ENCODE data around the gene ETV3. TPM values are rescaled to one million over a fixed set of nuclear protein-coding genes. Genes with fewer than 3 reads are reported as not detected.

ETV3 gene
- total RNA-seq, 2 donors from 2014 or later, result 26.9 to 40.6 TPM

DNA sequence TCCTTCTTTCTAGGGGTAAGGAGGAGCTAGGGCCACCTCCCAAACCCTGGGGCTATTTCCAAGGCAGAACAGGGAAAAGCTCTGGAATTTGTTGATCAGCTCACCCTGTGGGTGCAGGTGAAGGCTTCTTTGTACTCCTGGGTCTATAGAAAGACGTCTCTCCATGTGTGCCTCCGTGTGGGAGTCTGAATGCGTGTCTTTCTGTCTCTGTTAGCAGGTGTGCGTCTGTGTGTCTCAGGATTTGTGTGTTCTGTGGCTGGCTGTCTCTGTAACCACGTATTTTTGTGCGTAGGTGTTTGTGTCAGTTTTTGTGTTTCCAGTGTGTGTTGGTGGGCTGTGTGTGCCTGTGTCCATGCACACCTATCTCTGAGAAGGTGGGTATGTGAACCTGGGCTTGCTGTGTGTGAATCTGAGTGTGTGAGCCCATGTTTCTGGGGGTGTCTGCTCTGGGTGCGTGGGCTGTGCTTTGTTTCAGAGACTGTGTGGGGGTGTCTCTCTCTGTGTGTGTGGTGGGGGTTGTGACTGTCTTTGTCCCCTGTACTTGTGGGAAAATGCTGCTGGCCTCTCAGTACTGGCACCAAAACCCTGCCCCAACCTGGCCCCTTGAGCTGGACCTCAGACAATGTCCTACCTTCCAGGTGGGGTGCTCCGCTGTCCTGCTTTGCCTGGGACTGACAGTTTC, 25.9 kb downstream of the ETV3 start:
- Mint-ChIP-seq H3K36me3 (ENCODE audit: low read depth) (no peaks in the 10 kb centered on the region), H3K27me3 (ENCODE audit: insufficient read depth) (peaks cover 42% of the 10 kb centered on the region), H3K4me3 (peak overlapping the region; percentile 15), H3K9me3 (no peaks in the 10 kb centered on the region), H3K4me1 (peaks cover 61% of the 10 kb centered on the region), H3K27ac (no peak overlapping the region)
- H3K36me3 ChIP-seq (ENCODE audit: control insufficient read depth, insufficient read depth, low read length), result no peaks in the 10 kb centered on the region
- TF ChIP-seq, protein P1, sequence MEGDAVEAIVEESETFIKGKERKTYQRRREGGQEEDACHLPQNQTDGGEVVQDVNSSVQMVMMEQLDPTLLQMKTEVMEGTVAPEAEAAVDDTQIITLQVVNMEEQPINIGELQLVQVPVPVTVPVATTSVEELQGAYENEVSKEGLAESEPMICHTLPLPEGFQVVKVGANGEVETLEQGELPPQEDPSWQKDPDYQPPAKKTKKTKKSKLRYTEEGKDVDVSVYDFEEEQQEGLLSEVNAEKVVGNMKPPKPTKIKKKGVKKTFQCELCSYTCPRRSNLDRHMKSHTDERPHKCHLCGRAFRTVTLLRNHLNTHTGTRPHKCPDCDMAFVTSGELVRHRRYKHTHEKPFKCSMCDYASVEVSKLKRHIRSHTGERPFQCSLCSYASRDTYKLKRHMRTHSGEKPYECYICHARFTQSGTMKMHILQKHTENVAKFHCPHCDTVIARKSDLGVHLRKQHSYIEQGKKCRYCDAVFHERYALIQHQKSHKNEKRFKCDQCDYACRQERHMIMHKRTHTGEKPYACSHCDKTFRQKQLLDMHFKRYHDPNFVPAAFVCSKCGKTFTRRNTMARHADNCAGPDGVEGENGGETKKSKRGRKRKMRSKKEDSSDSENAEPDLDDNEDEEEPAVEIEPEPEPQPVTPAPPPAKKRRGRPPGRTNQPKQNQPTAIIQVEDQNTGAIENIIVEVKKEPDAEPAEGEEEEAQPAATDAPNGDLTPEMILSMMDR (conservative IDR thresholded peaks at IDR 0.05), result no peak
- peak overlapping the region; percentile 6 for H3K9ac ChIP-seq (ENCODE audit: extremely low read depth, low read length, poor library complexity, severe bottlenecking)
- peaks cover 12% of the 10 kb centered on the region for H3K4me1 ChIP-seq (ENCODE audit: control insufficient read depth, insufficient read depth, low read length)
- DNase-seq, result peak; percentile 45
- 74 to 81% methylated on average over 5 to 8 of the region's 8 CpGs for WGBS, 2 experiments (ENCODE audit: insufficient coverage in 1 of 2, insufficient read length in 1 of 2)
- no peaks in the 10 kb centered on the region for H3K9me3 ChIP-seq (ENCODE audit: control insufficient read depth, low read length)
- H3K27me3 ChIP-seq (ENCODE audit: control insufficient read depth, insufficient read depth, low read length, poor library complexity, severe bottlenecking), result no peaks in the 10 kb centered on the region
- no peak overlapping the region for H3K27ac ChIP-seq (ENCODE audit: low read depth, low read length)
- H3K4me3 ChIP-seq (ENCODE audit: low read length), result no peak overlapping the region

DNA sequence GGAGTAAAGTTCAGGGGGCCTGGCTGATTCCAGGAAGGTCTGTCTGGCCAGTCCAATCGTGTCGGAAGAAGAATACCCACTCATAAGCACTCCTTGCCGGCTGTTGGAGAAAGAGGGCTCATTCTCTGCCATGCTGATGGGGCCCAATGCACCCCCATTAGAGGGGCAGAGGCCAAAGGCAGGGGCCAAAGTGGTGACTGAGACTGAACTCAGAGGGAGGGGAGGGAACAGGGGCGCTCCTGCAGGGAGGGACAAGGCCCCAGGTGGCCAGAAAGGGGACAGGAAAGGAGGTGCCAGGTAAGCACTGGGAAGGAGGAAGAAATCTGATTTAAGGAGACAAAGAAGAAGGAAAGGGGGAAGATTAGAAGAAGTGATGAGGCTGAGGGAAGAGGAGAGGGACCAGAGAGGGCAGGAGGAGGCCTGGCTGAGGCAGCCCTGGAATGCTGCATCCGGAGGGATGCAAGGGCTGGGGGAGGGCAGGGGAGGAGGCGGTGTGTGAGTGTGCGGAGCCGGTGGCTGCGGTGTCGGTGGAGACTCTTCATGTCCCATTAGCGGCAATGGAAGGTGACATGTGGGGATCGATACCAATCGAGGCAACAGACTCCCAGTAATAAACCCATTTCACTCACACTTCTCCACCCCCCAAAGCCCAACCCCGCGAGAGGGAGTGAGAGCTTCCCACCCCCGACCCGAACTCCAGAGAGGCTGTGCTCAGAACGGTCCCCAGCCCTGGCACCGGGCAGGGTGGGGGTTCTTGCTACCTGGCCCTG, 26.6 kb downstream of the ETV3 start:
- no peak overlapping the region for H3K27ac Mint-ChIP-seq
- H3K36me3 Mint-ChIP-seq (ENCODE audit: low read depth), result no peaks in the 10 kb centered on the region
- 60 to 81% methylated on average over 4 to 19 of the region's 19 CpGs for WGBS, 2 experiments (ENCODE audit: insufficient coverage in 1 of 2, insufficient read length in 1 of 2)
- Histone ChIP-seq H3K4me1 (ENCODE audit: control insufficient read depth, insufficient read depth, low read length) (peaks cover 10% of the 10 kb centered on the region), H3K9ac (ENCODE audit: extremely low read depth, low read length, poor library complexity, severe bottlenecking) (peak overlapping the region; percentile 6), H3K9me3 (ENCODE audit: control insufficient read depth, low read length) (no peaks in the 10 kb centered on the region), H3K36me3 (ENCODE audit: control insufficient read depth, insufficient read depth, low read length) (no peaks in the 10 kb centered on the region), H3K27ac (ENCODE audit: low read depth, low read length) (no peak overlapping the region), H3K27me3 (ENCODE audit: control insufficient read depth, insufficient read depth, low read length, poor library complexity, severe bottlenecking) (no peaks in the 10 kb centered on the region), H3K4me3 (ENCODE audit: low read length) (no peak overlapping the region)
- peaks cover 49% of the 10 kb centered on the region for H3K27me3 Mint-ChIP-seq (ENCODE audit: insufficient read depth)
- TF ChIP-seq, protein P1 (conservative IDR thresholded peaks at IDR 0.05), result no peak
- H3K4me1 Mint-ChIP-seq, result peaks cover 60% of the 10 kb centered on the region
- DNase-seq, result peak; percentile 83
- H3K9me3 Mint-ChIP-seq, result no peaks in the 10 kb centered on the region
- peak overlapping the region; percentile 15 for H3K4me3 Mint-ChIP-seq

DNA sequence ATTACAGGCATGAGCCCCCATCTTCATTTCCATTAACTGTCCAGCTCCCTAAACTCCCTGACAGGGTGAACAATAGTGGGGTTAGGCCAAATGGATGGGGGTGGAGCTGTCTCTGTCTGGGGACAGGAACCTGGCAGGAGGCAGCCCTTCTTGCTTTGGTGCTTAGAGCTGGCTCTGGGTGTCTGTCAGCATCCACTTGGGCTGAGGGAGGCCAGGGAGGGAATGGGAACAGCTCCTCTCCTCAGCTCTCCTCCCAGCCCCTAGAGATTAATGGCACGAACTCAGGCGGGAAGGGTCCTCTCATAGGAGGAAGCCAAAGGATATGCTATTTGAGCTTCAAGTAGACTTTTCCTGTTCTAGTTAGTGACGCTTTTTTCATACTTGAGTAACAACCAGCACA, 27.5 kb downstream of the ETV3 start:
- Histone ChIP-seq H3K4me3 (ENCODE audit: low read length) (no peak overlapping the region), H3K4me1 (ENCODE audit: control insufficient read depth, insufficient read depth, low read length) (peaks cover 9% of the 10 kb centered on the region), H3K9ac (ENCODE audit: extremely low read depth, low read length, poor library complexity, severe bottlenecking) (no peak overlapping the region), H3K27me3 (ENCODE audit: control insufficient read depth, insufficient read depth, low read length, poor library complexity, severe bottlenecking) (no peaks in the 10 kb centered on the region), H3K9me3 (ENCODE audit: control insufficient read depth, low read length) (no peaks in the 10 kb centered on the region), H3K27ac (ENCODE audit: low read depth, low read length) (no peak overlapping the region), H3K36me3 (ENCODE audit: control insufficient read depth, insufficient read depth, low read length) (no peaks in the 10 kb centered on the region)
- peak; percentile 55 for DNase-seq
- TF ChIP-seq, protein P1 (conservative IDR thresholded peaks at IDR 0.05), result no peak
- Mint-ChIP-seq H3K9me3 (no peaks in the 10 kb centered on the region), H3K4me3 (no peak overlapping the region), H3K36me3 (ENCODE audit: low read depth) (no peaks in the 10 kb centered on the region), H3K4me1 (peaks cover 60% of the 10 kb centered on the region), H3K27me3 (ENCODE audit: insufficient read depth) (peaks cover 56% of the 10 kb centered on the region), H3K27ac (no peak overlapping the region)
- 88 to 92% methylated on average over 3 of the region's 3 CpGs for WGBS, 2 experiments (ENCODE audit: insufficient coverage in 1 of 2, insufficient read length in 1 of 2)
